ENCODE measurements around the gene UBE2D2.

UBE2D2 gene

GRCh38 chr5:139660923-139661814, 100.0 kb downstream of the UBE2D2 start:
- DNase-seq (ENCODE audit: low spot score), result peak; percentile 93

- DNase-seq (ENCODE audit: low spot score), result peak; percentile 91
These were observed 101.5 kb downstream of the UBE2D2 start for GRCh38 chr5:139662617-139663016.

- DNase-seq (ENCODE audit: low spot score), result no peak
These were observed 102.3 kb downstream of the UBE2D2 start for GRCh38 chr5:139663207-139664085.

GRCh38 chr5:139664086-139664693, 103.1 kb downstream of the UBE2D2 start:
- no peak for DNase-seq (ENCODE audit: low spot score)

GRCh38 chr5:139664727-139665351, 103.7 kb downstream of the UBE2D2 start:
- no peak for DNase-seq (ENCODE audit: low spot score)

- DNase-seq (ENCODE audit: low spot score), result no peak
These were observed 104.5 kb downstream of the UBE2D2 start for GRCh38 chr5:139665626-139666025.

- no peak for DNase-seq (ENCODE audit: low spot score)
These were observed 105.4 kb downstream of the UBE2D2 start for GRCh38 chr5:139666551-139666950.

GRCh38 chr5:139667001-139667729, 106.0 kb downstream of the UBE2D2 start:
- peak; percentile 86 for DNase-seq (ENCODE audit: low spot score)

- DNase-seq (ENCODE audit: low spot score), result no peak
These were observed 106.6 kb downstream of the UBE2D2 start for GRCh38 chr5:139667730-139668063.

GRCh38 chr5:139668064-139668880, 107.1 kb downstream of the UBE2D2 start:
- peak; percentile 59 for DNase-seq (ENCODE audit: low spot score)

- DNase-seq (ENCODE audit: low spot score), result no peak
These were observed 108.0 kb downstream of the UBE2D2 start for GRCh38 chr5:139668924-139669661.

- no peak for DNase-seq (ENCODE audit: low spot score)
These were observed 108.7 kb downstream of the UBE2D2 start for GRCh38 chr5:139669662-139670368.

GRCh38 chr5:139670369-139671095, 109.4 kb downstream of the UBE2D2 start:
- peak; percentile 96 for DNase-seq (ENCODE audit: low spot score)

GRCh38 chr5:139671096-139671841, 110.1 kb downstream of the UBE2D2 start:
- peak; percentile 77 for DNase-seq (ENCODE audit: low spot score)

GRCh38 chr5:139675213-139675612, 114.1 kb downstream of the UBE2D2 start:
- no peak for DNase-seq (ENCODE audit: low spot score)

- no peak for DNase-seq (ENCODE audit: low spot score)
These were observed 114.7 kb downstream of the UBE2D2 start for GRCh38 chr5:139675825-139676224.

GRCh38 chr5:139676406-139676805, 115.3 kb downstream of the UBE2D2 start:
- DNase-seq (ENCODE audit: low spot score), result no peak
